ENCODE results near the gene WDR33. TPM values are rescaled to one million over a fixed set of nuclear protein-coding genes. Genes with fewer than 3 reads are reported as not detected.

WDR33 gene
- total and polyA plus RNA-seq, 2 donors (not counting 3 experiments of a cell fraction or from before 2014, with no cell fraction given): 16.4 to 52.5 TPM

GRCh38 chr2:127799926-127800325, 11.0 kb downstream of the WDR33 start:
- Histone ChIP-seq H3K79me2 (ENCODE audit: control insufficient read depth, insufficient read depth, low read length) (peaks cover 99% of the 10 kb centered on the region), H3K36me3 (ENCODE audit: control insufficient read depth in 2 of 2, extremely low read depth in 1 of 2, insufficient read depth in 2 of 2, low read length in 2 of 2) (no peaks in the 10 kb centered on the region), H2AFZ (ENCODE audit: low read depth, low read length) (no peak overlapping the region), H3K9me1 (replicated peaks; ENCODE audit: control insufficient read depth, extremely low read depth, insufficient read depth, low read length) (no peaks in the 10 kb centered on the region), H4K20me1 (replicated peaks; ENCODE audit: control insufficient read depth, extremely low read depth, insufficient read depth, low read length) (peaks cover 8% of the 10 kb centered on the region), H3K27ac (ENCODE audit: insufficient read depth, low read depth, low read length) (no peak overlapping the region), H3K4me3 (replicated peaks in 1 of 3; ENCODE audit: insufficient read depth in 1 of 3, low read depth in 1 of 3, low read length in 3 of 3) (no peak overlapping the region), H3K4me2 (ENCODE audit: insufficient read depth, low read length) (no peak overlapping the region), H3K9ac (replicated peaks; ENCODE audit: extremely low read depth, insufficient read depth, low read length) (no peak overlapping the region), H3K4me1 (ENCODE audit: control insufficient read depth, extremely low read depth, insufficient read depth, low read length) (peaks cover 7% of the 10 kb centered on the region), H3K9me3 (replicated peaks; ENCODE audit: control insufficient read depth, insufficient read depth, low read length) (no peaks in the 10 kb centered on the region), H3K27me3 (ENCODE audit: control insufficient read depth in 2 of 2, insufficient read depth in 2 of 2, low read length in 2 of 2) (no peaks in the 10 kb centered on the region)
- TF ChIP-seq MAX (IDR thresholded peaks at IDR 0.05; ENCODE audit: insufficient read depth, insufficient read length): no peak
- TF ChIP-seq MYC (IDR thresholded peaks at IDR 0.05; ENCODE audit: low read depth, low read length): no peak
- no peak for TF ChIP-seq EZH2 (IDR thresholded peaks at IDR 0.05; ENCODE audit: borderline replicate concordance, low read depth, low read length, severe bottlenecking)
- TF ChIP-seq GATA2 (IDR thresholded peaks at IDR 0.05; ENCODE audit: insufficient read depth, insufficient read length, low read depth, low read length): no peak
- TF ChIP-seq JUN (IDR thresholded peaks at IDR 0.05; ENCODE audit: borderline replicate concordance, insufficient read depth, insufficient read length, low read depth): no peak
- TF ChIP-seq POLR2A (IDR thresholded peaks at IDR 0.05; ENCODE audit: low read depth, low read length): no peak
- TF ChIP-seq POLR2AphosphoS5 (IDR thresholded peaks at IDR 0.05; ENCODE audit: insufficient read depth, low read depth, low read length): no peak
- no peak for TF ChIP-seq FOS (IDR thresholded peaks at IDR 0.05; ENCODE audit: borderline replicate concordance, insufficient read depth, low read length)
- no peak for TF ChIP-seq CTCF (IDR thresholded peaks at IDR 0.05; ENCODE audit: extremely low read depth in 1 of 2, insufficient read depth in 1 of 2, low read depth in 1 of 2, low read length in 2 of 2)
- FAIRE-seq (no peak), DNase-seq (ENCODE audit: low read depth, low spot score) (no peak)
- dilution Hi-C loops (cut with MboI; ENCODE audit: extremely low pct_ligation_motif_present, low sequenced_read_pairs) (no loop called here), intact Hi-C loops (cut with micrococcal nuclease) (no loop called here)
- ChIA-PET CTCF (interaction anchor here (1.5 to 1.6 kb wide), 2 partner anchors 8 to 11 kb away, joined by 3 to 5 read pairs; partner anchors contain the start of gene WDR33), POLR2A (no interaction called here)
- no TSS peak for BruUV-seq (replicated peaks)

All from endothelial cell of umbilical vein (primary cell).